Hepatocyte (in vitro differentiated cells): ENCODE measurements around the gene TMPRSS4. TPM values are rescaled to one million over a fixed set of nuclear protein-coding genes. Genes with fewer than 3 reads are reported as not detected.

Experiments
- DNase-seq: peaks from one replicate; pipeline ENCODE4 v3.0.0-alpha.2; 2016; ENCODE audit warnings: low spot score
- H2AFZ ChIP-seq: fragments of 200-600 bp; sonication (generic); 2 replicates; pipeline ENCODE4 v1.6.0; 2016; ENCODE audit warnings: antibody characterized with exemption, mild to moderate bottlenecking
- H3K27ac ChIP-seq: fragments of 200-600 bp; sonication (generic); 2 replicates; pipeline ENCODE4 v1.5.1; 2016; ENCODE audit warnings: mild to moderate bottlenecking
- H3K27me3 ChIP-seq: fragments of 200-600 bp; sonication (generic); 2 replicates; pipeline ENCODE4 v1.6.1; 2016
- H3K36me3 ChIP-seq: fragments of 200-600 bp; sonication (generic); replicated peaks from 2 replicates; pipeline ENCODE4 v1.5.1; 2016; ENCODE audit warnings: low read depth; ENCODE audit not compliant: insufficient read depth
- H3K4me1 ChIP-seq: fragments of 200-600 bp; sonication (generic); 2 replicates; pipeline ENCODE4 v1.5.1; 2016; ENCODE audit warnings: mild to moderate bottlenecking, moderate library complexity; ENCODE audit not compliant: insufficient read depth
- H3K4me2 ChIP-seq: fragments of 200-600 bp; sonication (generic); 2 replicates; pipeline ENCODE4 v1.6.0; 2016
- H3K4me3 ChIP-seq: fragments of 200-600 bp; sonication (generic); 2 replicates; pipeline ENCODE4 v1.5.1; 2016; ENCODE audit warnings: mild to moderate bottlenecking
- H3K79me2 ChIP-seq: fragments of 200-600 bp; sonication (generic); 2 replicates; pipeline ENCODE4 v1.6.0; 2017; ENCODE audit warnings: mild to moderate bottlenecking
- H3K9me2 ChIP-seq: fragments of 200-600 bp; sonication (generic); replicated peaks from 2 replicates; pipeline ENCODE4 v1.6.0; 2017; ENCODE audit warnings: mild to moderate bottlenecking; ENCODE audit not compliant: insufficient read depth
- H3K9me3 ChIP-seq: fragments of 200-600 bp; sonication (generic); 2 replicates; pipeline ENCODE4 v1.5.1; 2016; ENCODE audit warnings: low read depth, mild to moderate bottlenecking
- H4K20me1 ChIP-seq: fragments of 200-600 bp; sonication (generic); 2 replicates; pipeline ENCODE4 v1.6.0; 2016; ENCODE audit warnings: mild to moderate bottlenecking; ENCODE audit not compliant: insufficient read depth, poor library complexity, severe bottlenecking
- CTCF ChIP-seq: fragments of 200-600 bp; sonication (generic); IDR thresholded peaks from 2 replicates; pipeline ENCODE4 v1.5.1; 2016; ENCODE audit warnings: antibody characterized with exemption, mild to moderate bottlenecking; ENCODE audit not compliant: poor library complexity
- EZH2 ChIP-seq: fragments of 200-600 bp; sonication (generic); IDR thresholded peaks from 2 replicates; pipeline ENCODE4 v1.6.1; 2016; ENCODE audit warnings: antibody characterized with exemption, mild to moderate bottlenecking, borderline replicate concordance
- EZH2phosphoT487 ChIP-seq: fragments of 200-600 bp; sonication (generic); IDR thresholded peaks from one replicate; pipeline ENCODE4 v1.6.1; 2018; ENCODE audit warnings: antibody characterized with exemption, mild to moderate bottlenecking, low read depth, moderate library complexity; ENCODE audit not compliant: unreplicated experiment, severe bottlenecking
- WGBS: methylation state at CpG from one replicate; pipeline ENCODE4 v1.1.6; 2016; ENCODE audit warnings: low lambda C conversion rate; ENCODE audit errors: missing lambda C conversion rate; 5-methylcytosine and 5-hydroxymethylcytosine counted together
- polyA plus RNA-seq: library from polyadenylated mRNA; unstranded; fragments of >200 nt; fragmentation: Nextera tagmentation; extraction: Ambion mirVana; gene quantifications from 2 replicates; pipeline ENCODE4 v1.2.1, GENCODE V29; 2016
- total RNA-seq: library from RNA; depleted of rRNA; stranded (reverse); fragments of >200 nt; gene quantifications from 2 replicates; pipeline ENCODE4 v1.2.3, GENCODE V29; 2014

Gene TMPRSS4
- total and polyA plus RNA-seq, 2 experiments from 2014 or later = 10.9 to 16.2 TPM

GRCh38 chr11:118109231-118109630 is 32.4 kb downstream of the TMPRSS4 start:
- Histone ChIP-seq H3K4me2 (no peak overlapping the region), H3K27me3 (no peaks in the 10 kb centered on the region), H3K4me3 (no peak overlapping the region), H3K27ac (no peak overlapping the region), H4K20me1 (no peaks in the 10 kb centered on the region), H3K36me3 (no peaks in the 10 kb centered on the region), H3K4me1 (peaks cover 3% of the 10 kb centered on the region), H3K79me2 (no peaks in the 10 kb centered on the region), H3K9me3 (no peaks in the 10 kb centered on the region), H2AFZ (no peak overlapping the region), H3K9me2 (no peaks in the 10 kb centered on the region)
- 78% methylated on average over 2 of the region's 2 CpGs for WGBS
- no peak for DNase-seq
- TF ChIP-seq CTCF = no peak
- TF ChIP-seq EZH2phosphoT487 = no peak
- TF ChIP-seq EZH2 = no peak

GRCh38 chr11:118111019-118111743 is 34.3 kb downstream of the TMPRSS4 start:
- peaks cover 3% of the 10 kb centered on the region for H3K4me1 ChIP-seq
- no peaks in the 10 kb centered on the region for H4K20me1 ChIP-seq
- no peak overlapping the region for H3K4me2 ChIP-seq
- no peaks in the 10 kb centered on the region for H3K9me3 ChIP-seq
- no peak overlapping the region for H2AFZ ChIP-seq
- H3K27ac ChIP-seq = peak overlapping the region; percentile 34
- no peaks in the 10 kb centered on the region for H3K79me2 ChIP-seq
- H3K36me3 ChIP-seq = no peaks in the 10 kb centered on the region
- no peaks in the 10 kb centered on the region for H3K9me2 ChIP-seq
- H3K27me3 ChIP-seq = no peaks in the 10 kb centered on the region
- H3K4me3 ChIP-seq = no peak overlapping the region
- TF ChIP-seq CTCF (no peak), EZH2phosphoT487 (no peak), EZH2 (no peak)
- whole genome bisulfite sequencing = 65% methylated on average over 8 of the region's 8 CpGs
- peak; percentile 56 for DNase-seq

- Histone ChIP-seq H3K27ac (peak overlapping the region; percentile 34), H3K4me2 (no peak overlapping the region), H3K79me2 (no peaks in the 10 kb centered on the region), H3K9me2 (no peaks in the 10 kb centered on the region), H3K27me3 (no peaks in the 10 kb centered on the region), H3K4me1 (peaks cover 3% of the 10 kb centered on the region), H3K9me3 (no peaks in the 10 kb centered on the region), H3K36me3 (no peaks in the 10 kb centered on the region), H4K20me1 (no peaks in the 10 kb centered on the region), H3K4me3 (no peak overlapping the region), H2AFZ (no peak overlapping the region)
- DNase-seq = no peak
- WGBS = 90% methylated on average over 6 of the region's 6 CpGs
- no peak for TF ChIP-seq CTCF
- TF ChIP-seq EZH2 = no peak
- no peak for TF ChIP-seq EZH2phosphoT487
Measured at GRCh38 chr11:118111744-118112035, 34.8 kb downstream of the TMPRSS4 start.
